ENCODE results near the gene ACVR1C. TPM values are rescaled to one million over a fixed set of nuclear protein-coding genes. Genes with fewer than 3 reads are reported as not detected.
"Not testable (repeated sequence)": the region's sequence is repeated elsewhere in the genome, so short reads cannot be mapped to it uniquely, and the experiment has no call there.

Gene ACVR1C
- total and polyA plus RNA-seq, 7 experiments from 2014 or later = 0.73 to 11.4 (median 5.0) TPM

- H3K9me3 ChIP-seq (ENCODE audit: control insufficient read depth in 2 of 3, low read length in 3 of 3); H3K4me3 Mint-ChIP-seq; DNase-seq; H3K27ac ChIP-seq (ENCODE audit: low read depth, low read length); H3K27me3 ChIP-seq (ENCODE audit: control insufficient read depth in 2 of 2, insufficient read depth in 2 of 2, low read length in 2 of 2); H3K27ac Mint-ChIP-seq; H3K4me1 Mint-ChIP-seq; ATAC-seq; intact Hi-C loops (cut with micrococcal nuclease); POLR2A ChIA-PET; H3K4me1 ChIP-seq (ENCODE audit: control insufficient read depth in 2 of 2, insufficient read depth in 2 of 2, low read length in 2 of 2); H3K36me3 ChIP-seq (ENCODE audit: control insufficient read depth in 2 of 3, insufficient read depth in 3 of 3, low read length in 3 of 3); H3K36me3 Mint-ChIP-seq; H3K9me3 Mint-ChIP-seq; H3K4me3 ChIP-seq (ENCODE audit: low read length): not testable (repeated sequence)
- CTCF ChIA-PET = interaction anchor here (0.6 kb wide), 1 partner anchor 493 kb away, joined by 4 read pairs; no protein-coding TSS in a partner anchor
- H3K27me3 Mint-ChIP-seq = peaks cover 0 to 35% (median 0%) of the 10 kb centered on the region in 5 donors
Observed at GRCh38 chr2:157514966-157515365, 113.7 kb downstream of the ACVR1C start.

- DNase-seq (no peak), ATAC-seq (no peak)
- H3K36me3 Mint-ChIP-seq = peaks cover 1 to 13% (median 4%) of the 10 kb centered on the region in 5 donors
- Histone ChIP-seq H3K4me3 (ENCODE audit: low read length) (no peak overlapping the region), H3K9me3 (ENCODE audit: control insufficient read depth in 2 of 3, low read length in 3 of 3) (no peaks in the 10 kb centered on the region), H3K36me3 (ENCODE audit: control insufficient read depth in 2 of 3, insufficient read depth in 3 of 3, low read length in 3 of 3) (no peaks in the 10 kb centered on the region), H3K27ac (ENCODE audit: low read depth, low read length) (no peak overlapping the region), H3K27me3 (ENCODE audit: control insufficient read depth in 2 of 2, insufficient read depth in 2 of 2, low read length in 2 of 2) (no peaks in the 10 kb centered on the region), H3K4me1 (ENCODE audit: control insufficient read depth in 2 of 2, insufficient read depth in 2 of 2, low read length in 2 of 2) (no peaks in the 10 kb centered on the region)
- no peak overlapping the region for H3K4me3 Mint-ChIP-seq
- no peak overlapping the region for H3K27ac Mint-ChIP-seq
- peaks cover 0 to 6% (median 0%) of the 10 kb centered on the region in 7 donors for H3K4me1 Mint-ChIP-seq
- H3K27me3 Mint-ChIP-seq = peaks cover 0 to 40% (median 17%) of the 10 kb centered on the region in 5 donors
- peaks cover 0 to 21% (median 3%) of the 10 kb centered on the region in 11 donors for H3K9me3 Mint-ChIP-seq
- ChIA-PET POLR2A (interaction anchor here (0.7 kb wide), 1 partner anchor 70 kb away, joined by 4 read pairs; no protein-coding TSS in a partner anchor), CTCF (interaction anchor here (0.5 to 1.7 kb wide), 7 partner anchors 119 to 1165 kb away, joined by 3 to 4 read pairs (median 3); partner anchors contain the start of gene ERMN)
- intact Hi-C loops (cut with micrococcal nuclease) = loop anchor here (1.0 to 5.0 kb wide), 2 partner anchors 501 to 1243 kb away; no protein-coding TSS in a partner anchor
Observed at GRCh38 chr2:157509744-157510143, 118.9 kb downstream of the ACVR1C start.

DNA sequence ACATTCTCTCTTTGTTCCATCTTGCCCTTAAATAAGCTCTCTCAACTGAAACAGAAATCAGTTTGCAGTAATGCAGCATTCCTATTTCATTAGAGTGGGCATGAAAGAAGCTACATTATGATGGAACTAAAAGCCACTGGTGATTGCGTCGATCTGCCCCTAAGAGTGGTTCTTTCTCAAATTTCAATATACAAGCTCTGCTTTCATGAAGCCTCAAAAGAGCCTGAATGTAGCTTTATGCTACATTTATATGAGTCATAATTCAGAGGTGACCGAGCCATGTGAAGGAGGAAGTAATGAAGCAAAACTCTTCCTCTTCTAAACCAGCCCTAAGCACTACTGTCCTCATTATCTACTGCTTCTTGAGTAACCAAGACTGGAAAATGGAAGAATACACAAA is 120.0 kb downstream of the ACVR1C start:
- Mint-ChIP-seq H3K27me3 (peaks cover 0 to 36% (median 17%) of the 10 kb centered on the region in 5 donors), H3K36me3 (peaks cover 3 to 17% (median 5%) of the 10 kb centered on the region in 5 donors), H3K27ac (peak overlapping the region in 1 of 9 donors; percentile 72), H3K9me3 (peaks cover 0 to 27% (median 3%) of the 10 kb centered on the region in 11 donors), H3K4me3 (no peak overlapping the region), H3K4me1 (peaks cover 0 to 6% (median 0%) of the 10 kb centered on the region in 7 donors)
- DNase-seq (no peak), ATAC-seq (peak; percentile 85)
- intact Hi-C loops (cut with micrococcal nuclease) = loop anchor here (1.0 to 5.0 kb wide), 2 partner anchors 502 to 1244 kb away; no protein-coding TSS in a partner anchor
- H3K4me3 ChIP-seq (ENCODE audit: low read length) = no peak overlapping the region
- H3K9me3 ChIP-seq (ENCODE audit: control insufficient read depth in 2 of 3, low read length in 3 of 3) = no peaks in the 10 kb centered on the region
- no peaks in the 10 kb centered on the region for H3K4me1 ChIP-seq (ENCODE audit: control insufficient read depth in 2 of 2, insufficient read depth in 2 of 2, low read length in 2 of 2)
- ChIA-PET CTCF (interaction anchor here (1.3 to 1.7 kb wide), 2 partner anchors 121 to 500 kb away, joined by 4 read pairs; no protein-coding TSS in a partner anchor), POLR2A (no interaction called here)
- no peaks in the 10 kb centered on the region for H3K36me3 ChIP-seq (ENCODE audit: control insufficient read depth in 2 of 3, insufficient read depth in 3 of 3, low read length in 3 of 3)
- no peaks in the 10 kb centered on the region for H3K27me3 ChIP-seq (ENCODE audit: control insufficient read depth in 2 of 2, insufficient read depth in 2 of 2, low read length in 2 of 2)
- H3K27ac ChIP-seq (ENCODE audit: low read depth, low read length) = no peak overlapping the region

DNA sequence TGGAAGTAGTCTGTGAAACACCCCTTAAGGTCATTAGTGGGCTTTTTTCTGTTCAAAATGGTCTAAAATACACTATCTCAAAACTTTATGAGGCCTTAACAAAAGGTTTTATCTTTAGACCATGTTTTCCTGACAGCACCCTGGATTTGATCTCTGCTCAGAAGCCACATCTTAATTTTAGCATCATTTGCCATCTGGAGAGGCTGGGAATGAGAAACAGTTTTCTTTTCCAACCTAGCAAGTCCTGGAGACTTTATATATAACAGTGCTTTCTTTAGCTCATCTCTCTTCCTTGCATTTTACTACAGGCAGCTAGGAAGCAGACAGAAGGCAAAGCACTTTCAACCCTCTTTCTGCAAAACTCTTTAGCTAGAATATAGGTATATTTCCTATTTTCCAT is 122.1 kb downstream of the ACVR1C start:
- ChIA-PET POLR2A (no interaction called here), CTCF (interaction anchor here (0.7 to 1.0 kb wide), 2 partner anchors 9 to 14 kb away, joined by 3 to 4 read pairs; no protein-coding TSS in a partner anchor)
- no peaks in the 10 kb centered on the region for H3K36me3 ChIP-seq (ENCODE audit: control insufficient read depth in 2 of 3, insufficient read depth in 3 of 3, low read length in 3 of 3)
- peaks cover 0 to 27% (median 3%) of the 10 kb centered on the region in 11 donors for H3K9me3 Mint-ChIP-seq
- H3K4me3 ChIP-seq (ENCODE audit: low read length) = no peak overlapping the region
- peaks cover 3 to 17% (median 7%) of the 10 kb centered on the region in 5 donors for H3K36me3 Mint-ChIP-seq
- no peak for DNase-seq
- H3K4me3 Mint-ChIP-seq = no peak overlapping the region
- ATAC-seq = no peak
- intact Hi-C loops (cut with micrococcal nuclease) = loop anchor here in 1 of 2 donors (5.0 kb wide), 1 partner anchor 1246 kb away; no protein-coding TSS in a partner anchor
- H3K4me1 ChIP-seq (ENCODE audit: control insufficient read depth in 2 of 2, insufficient read depth in 2 of 2, low read length in 2 of 2) = no peaks in the 10 kb centered on the region
- H3K27ac ChIP-seq (ENCODE audit: low read depth, low read length) = no peak overlapping the region
- H3K9me3 ChIP-seq (ENCODE audit: control insufficient read depth in 2 of 3, low read length in 3 of 3) = no peaks in the 10 kb centered on the region
- no peaks in the 10 kb centered on the region for H3K27me3 ChIP-seq (ENCODE audit: control insufficient read depth in 2 of 2, insufficient read depth in 2 of 2, low read length in 2 of 2)
- no peak overlapping the region for H3K27ac Mint-ChIP-seq
- peaks cover 3 to 12% (median 6%) of the 10 kb centered on the region in 7 donors for H3K4me1 Mint-ChIP-seq
- H3K27me3 Mint-ChIP-seq = peaks cover 0 to 27% (median 17%) of the 10 kb centered on the region in 5 donors

DNA sequence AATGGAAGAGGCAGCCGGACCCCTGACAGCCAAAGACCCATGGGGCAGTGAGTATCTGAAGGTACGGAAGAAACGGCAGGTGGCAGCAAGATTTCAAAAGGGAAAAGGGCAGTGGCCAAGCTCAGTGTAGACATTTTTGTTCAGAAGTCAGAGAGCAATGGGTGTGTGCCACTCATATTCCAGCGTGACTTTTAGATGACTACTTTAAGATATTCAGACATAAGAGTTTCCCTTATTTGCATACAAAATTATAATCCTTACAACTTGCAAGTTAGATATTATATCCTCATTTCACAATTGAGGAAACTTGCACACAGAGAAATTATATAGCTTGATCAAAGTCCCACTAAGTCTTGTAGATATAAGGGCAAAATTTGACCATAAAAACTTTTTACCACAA is 124.0 kb downstream of the ACVR1C start:
- DNase-seq (no peak), ATAC-seq (no peak)
- H3K27ac ChIP-seq (ENCODE audit: low read depth, low read length) = no peak overlapping the region
- no peak overlapping the region for H3K4me3 ChIP-seq (ENCODE audit: low read length)
- CTCF ChIA-PET = interaction anchor here (0.6 to 1.2 kb wide), 4 partner anchors 12 to 177 kb away, joined by 3 to 4 read pairs (median 3); no protein-coding TSS in a partner anchor
- intact Hi-C loops (cut with micrococcal nuclease) = loop anchor here in 1 of 2 donors (5.0 kb wide), 1 partner anchor 1248 kb away; no protein-coding TSS in a partner anchor
- H3K27me3 Mint-ChIP-seq = peaks cover 0 to 20% (median 12%) of the 10 kb centered on the region in 5 donors
- peaks cover 0 to 27% (median 3%) of the 10 kb centered on the region in 11 donors for H3K9me3 Mint-ChIP-seq
- H3K4me3 Mint-ChIP-seq = no peak overlapping the region
- H3K27me3 ChIP-seq (ENCODE audit: control insufficient read depth in 2 of 2, insufficient read depth in 2 of 2, low read length in 2 of 2) = no peaks in the 10 kb centered on the region
- H3K36me3 Mint-ChIP-seq = peaks cover 3 to 17% (median 7%) of the 10 kb centered on the region in 5 donors
- peaks cover 0 to 8% of the 10 kb centered on the region in 2 donors for H3K4me1 ChIP-seq (ENCODE audit: control insufficient read depth in 2 of 2, insufficient read depth in 2 of 2, low read length in 2 of 2)
- POLR2A ChIA-PET = interaction anchor here (0.6 kb wide), 1 partner anchor 103 kb away, joined by 4 read pairs; no protein-coding TSS in a partner anchor
- no peaks in the 10 kb centered on the region for H3K36me3 ChIP-seq (ENCODE audit: control insufficient read depth in 2 of 3, insufficient read depth in 3 of 3, low read length in 3 of 3)
- H3K4me1 Mint-ChIP-seq = peaks cover 12 to 24% (median 18%) of the 10 kb centered on the region in 7 donors
- H3K27ac Mint-ChIP-seq = peak overlapping the region in 1 of 9 donors; percentile 13
- no peaks in the 10 kb centered on the region for H3K9me3 ChIP-seq (ENCODE audit: control insufficient read depth in 2 of 3, low read length in 3 of 3)

GRCh38 chr2:157501026-157501425 is 127.6 kb downstream of the ACVR1C start:
- H3K36me3 Mint-ChIP-seq = peaks cover under 1 to 13% (median 6%) of the 10 kb centered on the region in 5 donors
- Histone ChIP-seq H3K9me3 (ENCODE audit: control insufficient read depth in 2 of 3, low read length in 3 of 3) (no peaks in the 10 kb centered on the region), H3K27ac (ENCODE audit: low read depth, low read length) (no peak overlapping the region), H3K27me3 (ENCODE audit: control insufficient read depth in 2 of 2, insufficient read depth in 2 of 2, low read length in 2 of 2) (no peaks in the 10 kb centered on the region), H3K4me3 (ENCODE audit: low read length) (no peak overlapping the region), H3K4me1 (ENCODE audit: control insufficient read depth in 2 of 2, insufficient read depth in 2 of 2, low read length in 2 of 2) (peaks cover 0 to 8% of the 10 kb centered on the region in 2 donors), H3K36me3 (ENCODE audit: control insufficient read depth in 2 of 3, insufficient read depth in 3 of 3, low read length in 3 of 3) (no peaks in the 10 kb centered on the region)
- POLR2A ChIA-PET = interaction anchor here (0.5 kb wide), 1 partner anchor 1663 kb away, joined by 3 read pairs; no protein-coding TSS in a partner anchor
- CTCF ChIA-PET = interaction anchor here (0.6 kb wide), 1 partner anchor 9 kb away, joined by 3 read pairs; no protein-coding TSS in a partner anchor
- H3K9me3 Mint-ChIP-seq = peaks cover 0 to 19% (median 2%) of the 10 kb centered on the region in 11 donors
- peak overlapping the region in 7 of 10 donors; percentile 3 to 69 (median 48) for H3K4me3 Mint-ChIP-seq
- peaks cover 8 to 29% (median 22%) of the 10 kb centered on the region in 7 donors for H3K4me1 Mint-ChIP-seq
- ATAC-seq = peak; percentile 40
- intact Hi-C loops (cut with micrococcal nuclease) = no loop called here
- no peak for DNase-seq
- H3K27ac Mint-ChIP-seq = peak overlapping the region in 7 of 9 donors; percentile 2 to 63 (median 23)
- peaks cover 0 to 4% (median 2%) of the 10 kb centered on the region in 5 donors for H3K27me3 Mint-ChIP-seq
